HL-60 (cell line): ENCODE data around the gene PRRT1.

Experiments used
- DNase-seq, 2 experiments: peaks; one replicate each; pipeline ENCODE4 v3.0.0-alpha.2; 2010 to 2020; ENCODE audit warnings: low read depth in 1 of 2, low spot score in 1 of 2
- H3K27ac ChIP-seq: fragments of 250-450 bp; sonication (Bioruptor Pico); replicated peaks from 2 replicates; pipeline ENCODE4 v1.5.1; 2020; ENCODE audit warnings: mild to moderate bottlenecking, moderate library complexity
- H3K27me3 ChIP-seq: fragments of 250-450 bp; sonication (Bioruptor Pico); 2 replicates; pipeline ENCODE4 v1.5.1; 2021; ENCODE audit warnings: mild to moderate bottlenecking, moderate library complexity; ENCODE audit not compliant: insufficient read depth, poor library complexity, severe bottlenecking
- H3K4me3 ChIP-seq: replicated peaks from 2 replicates; pipeline ENCODE4 v1.5.1; 2011; ENCODE audit warnings: mild to moderate bottlenecking, control low read depth, low read length; ENCODE audit not compliant: insufficient read depth
- GABPA ChIP-seq: IDR thresholded peaks from 2 replicates; pipeline ENCODE4 v1.6.1; 2012; ENCODE audit warnings: low read depth
- POLR2AphosphoS5 ChIP-seq: IDR thresholded peaks from 2 replicates; pipeline ENCODE4 v1.6.1; 2012; ENCODE audit warnings: low read depth
- SPI1 ChIP-seq: IDR thresholded peaks from 2 replicates; pipeline ENCODE4 v1.6.1; 2012; ENCODE audit warnings: low read depth, mild to moderate bottlenecking, borderline replicate concordance
- long read RNA-seq: library from polyadenylated mRNA; unstranded; transcript quantifications from one replicate; pipeline ENCODE4 v2.0.0, GENCODE V29; 2020
- TF ChIP-seq, protein P1 (sequence below): IDR thresholded peaks from 2 replicates; pipeline ENCODE4 v1.6.1; 2012; ENCODE audit warnings: low read depth; ENCODE audit not compliant: insufficient replicate concordance
- TF ChIP-seq, protein P2 (sequence below): IDR thresholded peaks from one replicate; pipeline ENCODE4 v1.5.1; 2011; ENCODE audit warnings: low read length, control low read depth, inconsistent platforms; ENCODE audit not compliant: insufficient read depth

PRRT1 gene
- long read RNA-seq = 0 reads

DNA sequence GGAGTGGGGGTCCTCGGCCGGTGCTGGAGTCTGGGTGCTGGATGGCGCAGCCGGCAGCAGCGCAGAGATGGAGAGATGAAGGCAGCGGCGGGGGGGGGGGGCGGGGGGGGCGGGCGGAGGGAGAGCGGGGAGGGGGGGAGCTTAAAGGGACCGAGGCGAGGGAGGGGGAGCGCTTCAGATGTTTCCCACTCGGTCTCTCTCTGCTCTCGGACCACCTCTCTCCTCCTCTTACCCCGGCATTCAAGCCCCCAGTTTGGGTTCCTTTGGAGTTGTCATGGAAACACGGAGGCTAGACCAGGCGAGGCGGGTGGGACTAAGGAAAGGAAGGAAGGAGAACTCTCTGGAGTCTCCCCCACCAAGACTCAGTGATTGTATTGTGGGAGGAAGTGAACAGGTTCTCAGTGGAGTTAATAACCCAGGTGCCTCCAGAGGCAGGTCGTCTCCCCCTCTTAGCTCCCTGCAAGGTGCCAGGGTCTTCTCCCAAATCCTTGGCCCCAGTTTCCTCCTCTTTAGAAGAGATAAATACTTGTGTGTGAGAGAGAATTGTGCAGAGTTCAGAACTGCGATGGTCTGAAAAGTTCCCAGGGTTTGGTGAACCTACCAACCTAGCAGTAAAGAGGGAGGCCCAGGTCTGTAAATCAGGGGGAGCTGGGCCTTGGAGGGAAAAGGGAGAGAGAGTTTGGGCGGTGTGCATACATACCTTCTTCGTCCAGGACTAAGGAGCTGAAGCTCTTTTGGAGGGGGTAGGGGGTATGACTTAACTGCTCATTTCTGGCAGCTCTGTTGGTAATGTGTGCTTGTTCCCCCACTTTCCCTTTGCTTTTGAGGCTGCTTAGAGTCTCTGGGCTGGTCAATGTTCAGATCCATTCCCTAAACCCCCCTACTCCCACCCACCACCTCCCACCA is at the start of gene PRRT1:
PRRT1 (minus strand) TSS at position 77 of the 906 bp plus-strand sequence. CDS start 112 bp downstream, outside the sequence.
- no peak within 1 kb of the TSS for H3K4me3 ChIP-seq
- H3K27ac ChIP-seq = no peak within 1 kb of the TSS
- H3K27me3 ChIP-seq = peaks cover 48% of the 10 kb centered on the region
- TF ChIP-seq, protein P1, sequence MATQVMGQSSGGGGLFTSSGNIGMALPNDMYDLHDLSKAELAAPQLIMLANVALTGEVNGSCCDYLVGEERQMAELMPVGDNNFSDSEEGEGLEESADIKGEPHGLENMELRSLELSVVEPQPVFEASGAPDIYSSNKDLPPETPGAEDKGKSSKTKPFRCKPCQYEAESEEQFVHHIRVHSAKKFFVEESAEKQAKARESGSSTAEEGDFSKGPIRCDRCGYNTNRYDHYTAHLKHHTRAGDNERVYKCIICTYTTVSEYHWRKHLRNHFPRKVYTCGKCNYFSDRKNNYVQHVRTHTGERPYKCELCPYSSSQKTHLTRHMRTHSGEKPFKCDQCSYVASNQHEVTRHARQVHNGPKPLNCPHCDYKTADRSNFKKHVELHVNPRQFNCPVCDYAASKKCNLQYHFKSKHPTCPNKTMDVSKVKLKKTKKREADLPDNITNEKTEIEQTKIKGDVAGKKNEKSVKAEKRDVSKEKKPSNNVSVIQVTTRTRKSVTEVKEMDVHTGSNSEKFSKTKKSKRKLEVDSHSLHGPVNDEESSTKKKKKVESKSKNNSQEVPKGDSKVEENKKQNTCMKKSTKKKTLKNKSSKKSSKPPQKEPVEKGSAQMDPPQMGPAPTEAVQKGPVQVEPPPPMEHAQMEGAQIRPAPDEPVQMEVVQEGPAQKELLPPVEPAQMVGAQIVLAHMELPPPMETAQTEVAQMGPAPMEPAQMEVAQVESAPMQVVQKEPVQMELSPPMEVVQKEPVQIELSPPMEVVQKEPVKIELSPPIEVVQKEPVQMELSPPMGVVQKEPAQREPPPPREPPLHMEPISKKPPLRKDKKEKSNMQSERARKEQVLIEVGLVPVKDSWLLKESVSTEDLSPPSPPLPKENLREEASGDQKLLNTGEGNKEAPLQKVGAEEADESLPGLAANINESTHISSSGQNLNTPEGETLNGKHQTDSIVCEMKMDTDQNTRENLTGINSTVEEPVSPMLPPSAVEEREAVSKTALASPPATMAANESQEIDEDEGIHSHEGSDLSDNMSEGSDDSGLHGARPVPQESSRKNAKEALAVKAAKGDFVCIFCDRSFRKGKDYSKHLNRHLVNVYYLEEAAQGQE = no peak
- no peak for TF ChIP-seq POLR2AphosphoS5
- no peak for DNase-seq

DNA sequence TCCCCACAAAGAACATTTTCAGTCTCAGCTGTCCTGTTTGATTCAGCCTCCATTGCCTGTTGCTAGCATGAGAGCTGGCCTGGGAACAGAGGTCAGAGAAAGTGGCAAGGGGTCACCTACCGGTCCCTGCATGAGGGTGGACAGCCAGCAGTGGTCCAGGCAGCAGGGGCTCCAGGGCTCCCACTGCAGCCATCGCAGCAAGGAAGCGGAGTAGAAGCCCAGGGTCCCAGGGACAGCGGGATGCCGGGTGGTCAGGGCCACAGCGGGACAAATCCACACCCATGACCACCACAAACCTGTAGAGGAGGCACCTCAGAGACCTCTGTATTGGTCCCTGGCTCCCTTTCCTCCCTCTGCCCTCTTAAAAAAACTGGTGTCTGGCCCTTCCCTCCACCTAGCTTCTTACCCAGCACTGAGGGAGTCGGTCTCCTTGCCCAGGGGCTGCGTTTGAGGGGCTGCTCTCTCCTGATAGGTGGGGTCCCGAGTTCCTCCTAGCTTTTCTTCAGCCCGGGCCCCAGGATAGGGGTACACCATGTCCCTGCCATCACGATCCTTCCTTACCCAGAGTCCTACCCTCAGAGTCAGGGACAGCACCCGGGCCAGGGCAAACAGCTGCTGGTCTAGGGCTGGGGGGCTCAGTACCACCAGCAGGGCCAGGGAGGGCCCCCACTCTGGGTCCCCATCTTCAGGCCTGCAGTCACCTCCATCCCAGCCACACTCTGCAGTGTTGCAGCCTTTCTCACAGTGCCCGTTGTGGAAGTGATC is 49.2 kb upstream of the PRRT1 start:
- TF ChIP-seq, protein P2, sequence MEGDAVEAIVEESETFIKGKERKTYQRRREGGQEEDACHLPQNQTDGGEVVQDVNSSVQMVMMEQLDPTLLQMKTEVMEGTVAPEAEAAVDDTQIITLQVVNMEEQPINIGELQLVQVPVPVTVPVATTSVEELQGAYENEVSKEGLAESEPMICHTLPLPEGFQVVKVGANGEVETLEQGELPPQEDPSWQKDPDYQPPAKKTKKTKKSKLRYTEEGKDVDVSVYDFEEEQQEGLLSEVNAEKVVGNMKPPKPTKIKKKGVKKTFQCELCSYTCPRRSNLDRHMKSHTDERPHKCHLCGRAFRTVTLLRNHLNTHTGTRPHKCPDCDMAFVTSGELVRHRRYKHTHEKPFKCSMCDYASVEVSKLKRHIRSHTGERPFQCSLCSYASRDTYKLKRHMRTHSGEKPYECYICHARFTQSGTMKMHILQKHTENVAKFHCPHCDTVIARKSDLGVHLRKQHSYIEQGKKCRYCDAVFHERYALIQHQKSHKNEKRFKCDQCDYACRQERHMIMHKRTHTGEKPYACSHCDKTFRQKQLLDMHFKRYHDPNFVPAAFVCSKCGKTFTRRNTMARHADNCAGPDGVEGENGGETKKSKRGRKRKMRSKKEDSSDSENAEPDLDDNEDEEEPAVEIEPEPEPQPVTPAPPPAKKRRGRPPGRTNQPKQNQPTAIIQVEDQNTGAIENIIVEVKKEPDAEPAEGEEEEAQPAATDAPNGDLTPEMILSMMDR = no peak
- TF ChIP-seq, protein P1 = no peak
- TF ChIP-seq SPI1 = no peak
- no peak for TF ChIP-seq GABPA
- no peak for TF ChIP-seq POLR2AphosphoS5
- Histone ChIP-seq H3K27ac (no peak overlapping the region), H3K4me3 (no peak overlapping the region), H3K27me3 (no peaks in the 10 kb centered on the region)
- DNase-seq = no peak

DNA sequence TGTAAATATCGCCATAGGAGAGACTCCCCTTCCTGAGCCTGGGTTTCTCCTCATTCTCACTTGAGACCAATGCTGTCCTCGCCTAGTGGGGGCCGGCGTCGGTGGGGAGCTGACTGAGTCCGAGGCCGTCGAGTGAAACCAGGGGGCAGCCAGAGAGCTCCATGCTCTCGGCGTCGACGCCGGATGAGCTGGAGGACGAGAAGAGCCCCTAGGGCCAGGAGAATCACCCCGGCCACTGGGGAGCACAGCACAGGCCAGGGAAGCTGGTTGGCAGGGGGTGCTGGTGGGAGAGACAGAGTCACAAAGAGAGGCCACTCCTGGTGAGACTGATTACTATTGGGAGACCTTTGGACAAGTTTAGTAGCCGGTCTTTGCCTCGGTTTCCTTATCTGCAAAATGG is 47.1 kb upstream of the PRRT1 start:
- TF ChIP-seq, protein P1 = no peak
- H3K4me3 ChIP-seq = no peak overlapping the region
- no peaks in the 10 kb centered on the region for H3K27me3 ChIP-seq
- no peak overlapping the region for H3K27ac ChIP-seq
- DNase-seq = no peak

DNA sequence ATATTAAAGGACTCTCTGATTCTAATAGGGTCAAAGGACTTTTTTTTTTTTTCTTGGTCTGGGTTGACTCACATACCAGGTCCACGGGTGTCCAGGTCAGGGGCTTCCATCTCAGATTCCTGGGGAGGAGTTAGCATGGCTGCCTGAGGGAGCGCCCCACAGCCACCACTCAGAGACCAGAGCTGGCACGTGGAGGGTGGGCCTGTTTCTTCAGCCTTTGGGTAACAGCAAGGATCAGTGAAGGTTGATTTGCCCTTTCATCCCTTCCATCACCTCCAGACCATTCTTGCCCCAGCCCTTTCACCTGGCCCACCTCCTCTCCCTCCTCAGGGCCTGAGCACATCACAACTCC is 46.6 kb upstream of the PRRT1 start:
- Histone ChIP-seq H3K4me3 (no peak overlapping the region), H3K27ac (no peak overlapping the region)
- TF ChIP-seq, protein P2 = no peak
- TF ChIP-seq SPI1 = no peak
- TF ChIP-seq, protein P1 = no peak
- no peak for TF ChIP-seq GABPA
- TF ChIP-seq POLR2AphosphoS5 = no peak

More for the DNA sequence above, 46.6 kb upstream of the PRRT1 start:
- H3K27me3 ChIP-seq = no peaks in the 10 kb centered on the region
- no peak for DNase-seq
